HG03354 (cell line): ENCODE results near the gene EIF4G3.
"Not testable (repeated sequence)": the region's sequence is repeated elsewhere in the genome, so short reads cannot be mapped to it uniquely, and the experiment has no call there.

Experiments
- ATAC-seq: cut with Tn5 transposase; IDR thresholded peaks from one replicate; pipeline ENCODE4 v1.9.1; 2021; ENCODE audit warnings: mild to moderate bottlenecking; ENCODE audit not compliant: unreplicated experiment, poor library complexity, severe bottlenecking

The EIF4G3 gene

GRCh38 chr1:21176586-21177555 is at the start of gene EIF4G3:
Gene EIF4G3, minus strand, starts transcription at chr1:21176897. Its CDS starts 174,155 bp downstream, at chr1:21002742.
- ATAC-seq, result peak; percentile 89

- ATAC-seq, result no peak
Measured at GRCh38 chr1:21225065-21225464, 48.4 kb upstream of the EIF4G3 start.

- ATAC-seq, result no peak
Measured at GRCh38 chr1:21220815-21221214, 44.1 kb upstream of the EIF4G3 start.

- ATAC-seq, result no peak
Measured at GRCh38 chr1:21219674-21220073, 43.0 kb upstream of the EIF4G3 start.

GRCh38 chr1:21217812-21218596 is 41.3 kb upstream of the EIF4G3 start:
- no peak for ATAC-seq

GRCh38 chr1:21216835-21217811 is 40.4 kb upstream of the EIF4G3 start:
- no peak for ATAC-seq

GRCh38 chr1:21212126-21212525 is 35.4 kb upstream of the EIF4G3 start:
- ATAC-seq, result no peak

- not testable (repeated sequence) for ATAC-seq
Measured at GRCh38 chr1:21208137-21208700, 31.5 kb upstream of the EIF4G3 start.

GRCh38 chr1:21206117-21206516 is 29.4 kb upstream of the EIF4G3 start:
- no peak for ATAC-seq

- ATAC-seq, result no peak
Measured at GRCh38 chr1:21205416-21205815, 28.7 kb upstream of the EIF4G3 start.

- ATAC-seq, result no peak
Measured at GRCh38 chr1:21201650-21202049, 25.0 kb upstream of the EIF4G3 start.

GRCh38 chr1:21201238-21201637 is 24.5 kb upstream of the EIF4G3 start:
- ATAC-seq, result not testable (repeated sequence)

GRCh38 chr1:21200767-21201166 is 24.1 kb upstream of the EIF4G3 start:
- ATAC-seq, result no peak

- no peak for ATAC-seq
Measured at GRCh38 chr1:21198929-21199328, 22.2 kb upstream of the EIF4G3 start.

GRCh38 chr1:21192871-21193270 is 16.2 kb upstream of the EIF4G3 start:
- ATAC-seq, result no peak

GRCh38 chr1:21192284-21192683 is 15.6 kb upstream of the EIF4G3 start:
- no peak for ATAC-seq

GRCh38 chr1:21190771-21191170 is 14.1 kb upstream of the EIF4G3 start:
- not testable (repeated sequence) for ATAC-seq

- no peak for ATAC-seq
Measured at GRCh38 chr1:21189906-21190500, 13.3 kb upstream of the EIF4G3 start.

GRCh38 chr1:21189421-21189820 is 12.7 kb upstream of the EIF4G3 start:
- no peak for ATAC-seq
